ENCODE data around the gene POLE3.
"Not testable (repeated sequence)": the region's sequence is repeated elsewhere in the genome, so short reads cannot be mapped to it uniquely, and the experiment has no call there.

Gene POLE3

DNA sequence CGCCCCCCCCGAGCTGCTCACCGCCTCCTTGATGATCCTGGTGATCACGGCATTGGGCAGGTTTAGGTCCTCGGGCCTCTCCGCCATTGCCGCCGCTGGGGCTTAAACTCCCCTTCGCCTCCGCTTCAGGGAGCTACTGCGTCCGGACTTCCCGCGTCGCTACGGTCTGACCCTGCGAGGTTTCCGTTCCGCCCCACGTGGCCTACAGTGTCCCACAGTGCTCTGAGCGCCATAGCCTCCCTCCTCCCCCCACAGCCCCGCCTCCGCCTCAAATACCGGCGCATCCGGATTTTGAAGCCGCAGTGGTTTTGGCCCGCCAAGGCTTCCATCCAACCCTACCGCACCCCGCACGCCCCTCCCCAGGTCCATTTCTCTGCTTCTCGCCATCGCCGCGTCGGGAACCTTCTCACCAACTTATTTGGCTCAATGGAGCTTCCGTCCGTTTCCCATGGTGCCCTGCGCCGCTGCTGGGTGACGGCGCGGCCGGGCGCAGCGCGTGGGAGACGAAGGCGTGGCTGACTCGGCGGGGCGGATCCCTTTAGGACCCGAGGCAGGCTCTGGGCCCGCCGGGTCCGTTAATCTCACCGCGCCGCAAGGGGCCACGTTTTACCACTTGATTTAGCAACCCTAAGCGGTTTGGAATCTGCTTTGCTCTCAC lies at the start of gene POLE3, which contains the start of gene C9orf43:
Gene POLE3 (minus strand): TSS at position 469 of the 658 bp plus-strand sequence. CDS start 382 bp downstream, at position 87.
Gene C9orf43 (plus strand): TSS at position 541 of the 658 bp plus-strand sequence. CDS start 2,747 bp downstream, outside the sequence.
- peak; percentile 95 for DNase-seq

GRCh38 chr9:113456235-113456634 lies 45.8 kb upstream of the POLE3 start:
- DNase-seq, result no peak

- DNase-seq, result no peak
Observed at GRCh38 chr9:113454914-113455761, 44.7 kb upstream of the POLE3 start.

DNA sequence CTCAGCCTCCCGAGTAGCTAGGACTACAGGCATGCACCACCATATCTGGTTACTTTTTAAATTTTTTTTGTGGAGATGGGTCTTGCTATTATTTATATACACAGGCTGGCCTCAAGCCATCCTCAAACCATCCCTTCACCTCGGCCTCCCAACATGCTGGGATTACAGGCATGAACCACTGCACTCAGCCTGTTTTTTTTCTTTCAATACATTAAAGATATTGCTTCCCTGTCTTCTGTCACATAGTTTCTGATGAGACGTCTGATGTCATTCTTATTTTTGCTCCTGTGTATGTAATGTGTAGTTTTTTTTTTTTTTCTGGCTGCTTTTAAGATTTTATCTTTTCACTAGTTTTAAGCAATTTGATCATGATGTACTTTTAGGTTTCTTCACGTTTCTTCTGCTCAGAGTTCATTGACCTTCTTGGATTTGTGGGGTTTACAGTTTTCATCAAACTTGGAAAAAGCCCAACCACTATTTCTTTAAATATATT lies 41.7 kb upstream of the POLE3 start:
- DNase-seq, result no peak

DNA sequence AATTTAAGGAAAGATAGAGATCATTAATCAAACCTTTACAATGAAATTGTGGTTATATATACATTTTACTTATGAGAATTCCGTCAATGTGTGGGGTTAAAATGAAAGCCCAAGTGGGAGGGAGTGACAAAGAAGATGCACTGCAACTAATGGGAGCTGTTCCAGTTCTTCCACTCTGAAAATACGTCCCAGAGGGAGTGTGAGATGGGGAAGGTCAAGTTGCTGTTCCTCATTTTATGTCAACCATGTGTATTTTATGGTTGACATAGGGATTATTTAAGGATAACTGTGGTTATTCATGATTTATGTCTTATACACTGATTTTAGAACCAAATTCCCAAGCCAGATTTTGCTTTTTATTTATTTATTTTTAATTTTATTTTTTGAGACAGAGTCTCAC lies 38.9 kb upstream of the POLE3 start:
- no peak for DNase-seq

GRCh38 chr9:113446323-113446740 lies 35.9 kb upstream of the POLE3 start:
- DNase-seq, result no peak

DNA sequence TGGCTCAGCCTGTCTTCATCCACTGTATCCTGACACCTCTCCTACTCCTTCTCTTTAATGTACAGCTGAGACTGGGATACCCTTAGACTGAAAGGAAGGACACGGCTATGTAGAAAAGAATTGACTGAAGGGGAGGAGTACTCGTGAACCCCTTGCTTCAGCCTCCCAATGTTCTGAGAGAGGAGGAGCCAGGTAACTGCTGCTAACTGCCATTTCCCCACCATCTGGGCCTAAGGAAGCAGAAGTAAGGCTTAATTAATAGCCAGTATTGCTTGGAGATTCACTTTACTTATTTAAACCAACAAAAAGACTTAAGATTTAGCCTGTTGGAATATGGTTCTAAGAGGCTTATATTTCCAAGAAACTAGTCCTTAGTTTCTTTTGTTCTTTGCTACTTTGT lies 34.3 kb upstream of the POLE3 start:
- DNase-seq, result no peak

DNA sequence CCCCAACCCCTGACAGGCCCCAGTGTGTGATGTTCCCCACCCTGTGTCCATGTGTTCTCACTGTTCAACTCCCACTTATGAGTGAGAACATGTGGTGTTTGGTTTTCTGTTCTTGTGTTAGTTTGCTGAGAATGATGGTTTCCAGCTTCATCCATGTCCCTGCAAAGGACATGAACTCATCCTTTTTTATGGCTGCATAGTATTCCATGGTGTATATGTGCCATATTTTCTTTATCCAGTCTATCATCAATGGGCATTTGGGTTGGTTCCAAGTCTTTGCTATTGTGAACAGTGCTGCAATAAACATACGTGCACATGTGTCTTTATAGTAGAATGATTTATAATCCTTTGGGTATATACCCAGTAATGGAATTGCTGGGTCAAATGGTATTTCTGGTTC lies 27.2 kb upstream of the POLE3 start:
- not testable (repeated sequence) for DNase-seq

GRCh38 chr9:113436728-113437515 lies 26.4 kb upstream of the POLE3 start:
- no peak for DNase-seq

GRCh38 chr9:113431191-113431590 lies 20.7 kb upstream of the POLE3 start:
- DNase-seq, result no peak

GRCh38 chr9:113428062-113428615 lies 17.7 kb upstream of the POLE3 start:
- DNase-seq, result no peak

GRCh38 chr9:113427629-113428028 lies 17.2 kb upstream of the POLE3 start:
- DNase-seq, result no peak

DNA sequence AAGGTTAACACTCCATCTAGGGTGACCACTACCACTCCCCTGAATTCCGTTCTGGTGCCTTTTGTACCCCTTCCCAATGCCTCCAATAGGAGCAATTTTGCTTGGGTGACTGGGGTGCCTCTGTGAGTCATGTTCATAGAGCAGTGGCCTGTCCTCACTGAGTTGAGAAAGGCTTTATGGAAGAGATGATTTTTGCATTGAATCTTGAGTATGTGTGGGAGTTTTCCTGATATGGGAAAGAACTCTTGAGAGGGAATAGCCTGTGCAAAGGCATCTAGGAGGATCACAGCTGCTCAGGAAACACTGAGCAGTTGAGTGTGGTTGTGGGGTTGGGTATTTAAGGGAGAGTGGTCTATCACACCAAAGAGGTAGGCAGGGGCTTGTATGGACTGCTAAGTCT lies 16.2 kb upstream of the POLE3 start:
- no peak for DNase-seq

- no peak for DNase-seq
Observed at GRCh38 chr9:113425072-113425471, 14.6 kb upstream of the POLE3 start.

DNA sequence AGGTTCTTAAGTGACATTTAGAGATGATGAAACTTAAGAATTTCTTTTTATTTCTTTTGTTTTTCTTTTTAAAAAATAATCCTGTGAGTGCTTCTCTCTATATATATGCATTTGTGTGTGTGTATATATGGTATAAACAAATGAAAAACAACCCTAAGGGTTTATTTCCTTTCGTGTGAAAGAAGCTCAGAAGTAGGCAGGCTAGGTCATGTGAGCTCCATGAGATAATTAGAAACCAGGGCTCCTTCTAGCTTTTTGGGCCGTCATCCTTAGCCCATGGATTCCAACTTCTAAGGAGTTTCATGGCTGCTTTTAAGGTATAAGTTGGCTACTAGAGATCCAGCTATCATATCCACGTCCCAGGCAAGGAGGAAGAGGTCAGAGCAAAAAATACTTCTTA lies 11.3 kb upstream of the POLE3 start:
- no peak for DNase-seq

- DNase-seq, result no peak
Observed at GRCh38 chr9:113417370-113417769, 6.9 kb upstream of the POLE3 start.

DNA sequence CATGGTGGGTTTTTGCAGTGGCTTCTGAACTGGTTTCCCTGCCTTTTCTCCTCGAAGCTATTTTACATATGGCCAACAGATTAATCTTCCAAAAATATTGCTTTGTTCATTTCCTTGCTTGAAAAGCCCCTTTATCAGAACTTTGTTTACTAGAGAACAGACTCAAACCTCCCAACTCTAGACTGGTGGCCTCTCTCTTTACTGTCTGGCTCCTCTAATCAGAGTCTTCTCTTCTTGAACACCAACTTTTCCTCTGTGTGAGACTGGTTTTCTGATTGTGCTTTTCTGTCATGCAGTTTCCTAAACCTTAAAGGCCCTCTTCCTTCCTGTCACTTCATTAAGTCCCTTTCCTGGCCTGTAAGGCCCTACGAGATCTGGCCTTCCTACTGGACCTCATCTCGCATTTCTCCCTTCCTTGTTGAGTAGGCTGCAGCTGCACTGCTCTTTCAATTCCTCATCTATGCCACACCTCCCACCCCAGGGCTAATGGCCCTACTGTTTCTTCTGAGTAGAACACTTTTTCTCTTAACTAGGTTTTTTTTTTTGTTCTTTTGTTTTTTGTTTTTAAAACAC lies 5.8 kb upstream of the POLE3 start:
- DNase-seq, result no peak

GRCh38 chr9:113409883-113410206 lies 630 bp downstream of the POLE3 start:
- no peak for DNase-seq

- no peak for DNase-seq
Observed at GRCh38 chr9:113409481-113409880, 994 bp downstream of the POLE3 start.

- DNase-seq, result peak; percentile 64
Observed at GRCh38 chr9:113406873-113407511, 3.5 kb downstream of the POLE3 start.

- not testable (repeated sequence) for DNase-seq
Observed at GRCh38 chr9:113406353-113406752, 4.1 kb downstream of the POLE3 start.

- no peak for DNase-seq
Observed at GRCh38 chr9:113403646-113404045, 6.8 kb downstream of the POLE3 start.
